Panc1 (cell line): ENCODE data around the gene KLHDC8A. TPM values are rescaled to one million over a fixed set of nuclear protein-coding genes. Genes with fewer than 3 reads are reported as not detected.

Source experiments
- ATAC-seq: fragments of 200-7000 bp; cut with Tn5 transposase; 2 replicates; pipeline ENCODE4 v1.9.1; 2020; ENCODE audit warnings: mild to moderate bottlenecking, moderate library complexity
- BruUV-seq: library from RNA; stranded (reverse); fragments of 400-500 nt; replicated peaks from 2 replicates; lab custom pipeline; 2021; lab: Mats Ljungman, UMichigan
- CTCF ChIA-PET: fragments of 300-600 bp; sonication (Branson Sonifier 250); formaldehyde crosslinking; loops from one replicate; lab custom pipeline; 2022; ENCODE audit warnings: antibody characterized with exemption; lab: Charles Lee
- POLR2A ChIA-PET: fragments of 300-600 bp; sonication (Branson Sonifier 250); formaldehyde crosslinking; loops from one replicate; lab custom pipeline; 2022; ENCODE audit warnings: antibody characterized with exemption; lab: Charles Lee
- DNase-seq: peaks from one replicate; pipeline ENCODE4 v3.0.0-alpha.2; 2010; ENCODE audit warnings: low read depth, low spot score
- H3K27ac ChIP-seq: 2 replicates; pipeline ENCODE4 v1.5.1; 2011; ENCODE audit warnings: mild to moderate bottlenecking, low read length, inconsistent platforms
- H3K27me3 ChIP-seq: fragments of 200-500 bp; sonication (Bioruptor generic); 2 replicates; pipeline ENCODE4 v1.6.0; 2014; ENCODE audit warnings: low read length, inconsistent platforms; ENCODE audit not compliant: control insufficient read depth, insufficient read depth
- H3K36me3 ChIP-seq: fragments of 200-500 bp; sonication (Bioruptor generic); 2 replicates; pipeline ENCODE4 v1.5.1; 2014; ENCODE audit warnings: inconsistent platforms, mild to moderate bottlenecking, low read length, moderate library complexity; ENCODE audit not compliant: control insufficient read depth, insufficient read depth
- H3K4me1 ChIP-seq: 2 replicates; pipeline ENCODE4 v1.5.1; 2011; ENCODE audit warnings: inconsistent platforms, mild to moderate bottlenecking, low read length, moderate library complexity; ENCODE audit not compliant: control insufficient read depth, insufficient read depth
- H3K4me3 ChIP-seq, 2 experiments: 2 replicates each; pipeline ENCODE4 v1.5.1; 2011 to 2012; ENCODE audit warnings: low read depth in 2 of 2, low read length in 2 of 2, mild to moderate bottlenecking in 2 of 2, inconsistent platforms in 1 of 2, moderate library complexity in 1 of 2
- H3K9me3 ChIP-seq: fragments of 200-500 bp; sonication (Bioruptor generic); 2 replicates; pipeline ENCODE4 v1.5.1; 2014; ENCODE audit warnings: low read depth, mild to moderate bottlenecking, inconsistent platforms, low read length, moderate library complexity; ENCODE audit not compliant: control insufficient read depth, insufficient read depth
- POLR2AphosphoS5 ChIP-seq: IDR thresholded peaks from 2 replicates; pipeline ENCODE4 v1.6.1; 2012; ENCODE audit warnings: mild to moderate bottlenecking, low read depth, low read length, moderate library complexity
- SIN3A ChIP-seq: IDR thresholded peaks from 2 replicates; pipeline ENCODE4 v1.6.1; 2012; ENCODE audit warnings: low read depth, mild to moderate bottlenecking, low read length, moderate library complexity, borderline replicate concordance; ENCODE audit not compliant: insufficient read depth
- TCF7L2 ChIP-seq: IDR thresholded peaks from 2 replicates; pipeline ENCODE4 v1.6.1; 2011; ENCODE audit warnings: mild to moderate bottlenecking, low read depth, low read length, inconsistent platforms
- in situ Hi-C: cut with HindIII; loops from 2 replicates; pipeline ENCODE4 v1.10.0; 2016; ENCODE audit warnings: low sequenced_read_pairs, low pct_unique_long_range_greater_than_20kb
- intact Hi-C: fragments of 100-400 bp; cut with micrococcal nuclease; formaldehyde crosslinking; loops from one replicate; pipeline ENCODE4 v1.10.0; 2022; ENCODE audit not compliant: unreplicated experiment
- total RNA-seq: library from RNA; stranded (reverse); gene quantifications from one replicate; pipeline ENCODE4 v1.2.1, GENCODE V29; 2021; ENCODE audit not compliant: unreplicated experiment
- TF ChIP-seq, protein P1 (sequence below): fragments of 450-650 bp; IDR thresholded peaks from 2 replicates; pipeline ENCODE4 v1.5.1; 2017; ENCODE audit warnings: mild to moderate bottlenecking
- TF ChIP-seq, protein P2 (sequence below), 2 experiments: IDR thresholded peaks; 2 replicates each; pipeline ENCODE4 v1.6.1; 2011 to 2012; ENCODE audit warnings: low read depth in 2 of 2, control low read depth in 1 of 2, low read length in 1 of 2, mild to moderate bottlenecking in 1 of 2, moderate library complexity in 1 of 2; ENCODE audit not compliant: insufficient read depth in 1 of 2

Gene KLHDC8A
- total RNA-seq, 1 experiment from 2014 or later = 0.31 TPM

DNA sequence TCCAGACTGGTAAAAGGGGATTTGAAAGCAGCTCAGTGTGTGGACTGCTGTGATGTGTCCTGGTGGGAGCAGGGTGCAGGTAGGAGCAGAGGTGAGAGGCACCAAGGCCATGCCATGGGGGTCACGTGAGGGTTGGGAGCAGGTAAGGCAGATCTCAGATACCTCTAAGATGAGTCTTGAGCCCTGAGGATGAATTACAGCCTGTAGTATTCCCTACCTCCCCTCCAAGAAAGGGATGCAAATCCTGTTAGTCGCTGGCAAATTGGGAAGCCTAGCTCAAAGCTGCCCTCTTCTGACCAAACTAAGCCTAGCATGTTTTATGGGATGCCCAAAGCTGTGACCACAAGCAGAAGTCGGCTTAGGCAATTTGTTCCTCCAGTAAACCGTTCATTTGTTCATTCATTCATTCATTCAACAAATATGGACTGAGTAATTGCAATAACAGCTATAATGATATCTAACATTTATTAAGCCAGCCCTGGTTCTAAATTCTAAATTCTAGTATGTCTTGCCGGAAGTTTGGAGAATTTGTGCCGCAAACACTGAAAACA, 31.3 kb downstream of the KLHDC8A start:
- ATAC-seq (peak; percentile 36), DNase-seq (peak; percentile 74)
- Histone ChIP-seq H3K27me3 (no peaks in the 10 kb centered on the region), H3K4me1 (peaks cover 11% of the 10 kb centered on the region), H3K4me3 (no peak overlapping the region), H3K27ac (peak overlapping the region; percentile 78), H3K36me3 (no peaks in the 10 kb centered on the region), H3K9me3 (no peaks in the 10 kb centered on the region)
- intact Hi-C loops (loop anchor here (1.0 kb wide), 1 partner anchor 52 kb away; no protein-coding TSS in a partner anchor), in situ Hi-C loops (no loop called here)
- BruUV-seq = no TSS peak
- TF ChIP-seq TCF7L2 = no peak
- TF ChIP-seq, protein P1, sequence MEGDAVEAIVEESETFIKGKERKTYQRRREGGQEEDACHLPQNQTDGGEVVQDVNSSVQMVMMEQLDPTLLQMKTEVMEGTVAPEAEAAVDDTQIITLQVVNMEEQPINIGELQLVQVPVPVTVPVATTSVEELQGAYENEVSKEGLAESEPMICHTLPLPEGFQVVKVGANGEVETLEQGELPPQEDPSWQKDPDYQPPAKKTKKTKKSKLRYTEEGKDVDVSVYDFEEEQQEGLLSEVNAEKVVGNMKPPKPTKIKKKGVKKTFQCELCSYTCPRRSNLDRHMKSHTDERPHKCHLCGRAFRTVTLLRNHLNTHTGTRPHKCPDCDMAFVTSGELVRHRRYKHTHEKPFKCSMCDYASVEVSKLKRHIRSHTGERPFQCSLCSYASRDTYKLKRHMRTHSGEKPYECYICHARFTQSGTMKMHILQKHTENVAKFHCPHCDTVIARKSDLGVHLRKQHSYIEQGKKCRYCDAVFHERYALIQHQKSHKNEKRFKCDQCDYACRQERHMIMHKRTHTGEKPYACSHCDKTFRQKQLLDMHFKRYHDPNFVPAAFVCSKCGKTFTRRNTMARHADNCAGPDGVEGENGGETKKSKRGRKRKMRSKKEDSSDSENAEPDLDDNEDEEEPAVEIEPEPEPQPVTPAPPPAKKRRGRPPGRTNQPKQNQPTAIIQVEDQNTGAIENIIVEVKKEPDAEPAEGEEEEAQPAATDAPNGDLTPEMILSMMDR = peak; percentile 80
- CTCF ChIA-PET = interaction anchor here (0.6 to 5.8 kb wide), 9 partner anchors 25 to 160 kb away, joined by 3 to 149 read pairs (median 4); no protein-coding TSS in a partner anchor
- POLR2A ChIA-PET = interaction anchor here (0.5 kb wide), 1 partner anchor 595 kb away, joined by 5 read pairs; no protein-coding TSS in a partner anchor

DNA sequence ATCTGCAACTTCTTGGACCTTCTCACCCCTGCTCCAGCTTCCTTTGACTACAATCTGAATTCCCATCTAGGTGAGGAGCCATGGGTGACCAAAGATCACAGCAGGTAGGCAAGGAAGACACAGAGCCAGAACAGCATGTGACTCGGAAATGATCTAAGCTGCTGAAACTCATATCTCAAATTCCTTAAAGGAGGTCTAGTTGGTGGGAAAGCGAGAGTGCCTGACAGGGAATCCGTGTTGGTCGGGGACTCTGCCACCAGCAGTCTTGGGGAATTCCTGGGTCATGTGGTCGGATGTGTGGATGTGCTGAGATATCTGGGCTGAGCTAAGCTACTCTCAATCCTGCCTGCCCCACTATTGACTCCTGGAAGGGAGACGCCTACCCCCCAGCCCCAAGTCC, 31.9 kb downstream of the KLHDC8A start:
- in situ Hi-C loops = no loop called here
- intact Hi-C loops = loop anchor here (1.0 kb wide), 1 partner anchor 51 kb away; no protein-coding TSS in a partner anchor
- H3K27ac ChIP-seq = peak overlapping the region; percentile 78
- TF ChIP-seq, protein P2, sequence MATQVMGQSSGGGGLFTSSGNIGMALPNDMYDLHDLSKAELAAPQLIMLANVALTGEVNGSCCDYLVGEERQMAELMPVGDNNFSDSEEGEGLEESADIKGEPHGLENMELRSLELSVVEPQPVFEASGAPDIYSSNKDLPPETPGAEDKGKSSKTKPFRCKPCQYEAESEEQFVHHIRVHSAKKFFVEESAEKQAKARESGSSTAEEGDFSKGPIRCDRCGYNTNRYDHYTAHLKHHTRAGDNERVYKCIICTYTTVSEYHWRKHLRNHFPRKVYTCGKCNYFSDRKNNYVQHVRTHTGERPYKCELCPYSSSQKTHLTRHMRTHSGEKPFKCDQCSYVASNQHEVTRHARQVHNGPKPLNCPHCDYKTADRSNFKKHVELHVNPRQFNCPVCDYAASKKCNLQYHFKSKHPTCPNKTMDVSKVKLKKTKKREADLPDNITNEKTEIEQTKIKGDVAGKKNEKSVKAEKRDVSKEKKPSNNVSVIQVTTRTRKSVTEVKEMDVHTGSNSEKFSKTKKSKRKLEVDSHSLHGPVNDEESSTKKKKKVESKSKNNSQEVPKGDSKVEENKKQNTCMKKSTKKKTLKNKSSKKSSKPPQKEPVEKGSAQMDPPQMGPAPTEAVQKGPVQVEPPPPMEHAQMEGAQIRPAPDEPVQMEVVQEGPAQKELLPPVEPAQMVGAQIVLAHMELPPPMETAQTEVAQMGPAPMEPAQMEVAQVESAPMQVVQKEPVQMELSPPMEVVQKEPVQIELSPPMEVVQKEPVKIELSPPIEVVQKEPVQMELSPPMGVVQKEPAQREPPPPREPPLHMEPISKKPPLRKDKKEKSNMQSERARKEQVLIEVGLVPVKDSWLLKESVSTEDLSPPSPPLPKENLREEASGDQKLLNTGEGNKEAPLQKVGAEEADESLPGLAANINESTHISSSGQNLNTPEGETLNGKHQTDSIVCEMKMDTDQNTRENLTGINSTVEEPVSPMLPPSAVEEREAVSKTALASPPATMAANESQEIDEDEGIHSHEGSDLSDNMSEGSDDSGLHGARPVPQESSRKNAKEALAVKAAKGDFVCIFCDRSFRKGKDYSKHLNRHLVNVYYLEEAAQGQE (IDR thresholded peaks at IDR 0.05; ENCODE audit: insufficient read depth in 1 of 2, low read depth in 2 of 2, low read length in 1 of 2) = no peak
- TF ChIP-seq, protein P1 = no peak
- TF ChIP-seq TCF7L2 (no peak), SIN3A (no peak), POLR2AphosphoS5 (no peak)
- H3K27me3 ChIP-seq = no peaks in the 10 kb centered on the region
- H3K4me1 ChIP-seq = peaks cover 11% of the 10 kb centered on the region
- ATAC-seq (peak; percentile 10; the same call in 1 of the 2 replicates), DNase-seq (no peak)
- ChIA-PET POLR2A (interaction anchor here (0.5 kb wide), 1 partner anchor 596 kb away, joined by 5 read pairs; no protein-coding TSS in a partner anchor), CTCF (interaction anchor here (0.6 to 5.8 kb wide), 7 partner anchors 27 to 219 kb away, joined by 3 to 149 read pairs (median 4); no protein-coding TSS in a partner anchor)
- no peaks in the 10 kb centered on the region for H3K9me3 ChIP-seq
- no peak overlapping the region for H3K4me3 ChIP-seq
- no TSS peak for BruUV-seq
- no peaks in the 10 kb centered on the region for H3K36me3 ChIP-seq
